Progenitor cell of endocrine pancreas (in vitro differentiated cells): Measurements from ENCODE around the gene SORCS2. TPM values are rescaled to one million over a fixed set of nuclear protein-coding genes. Genes with fewer than 3 reads are reported as not detected.

Experiments used
- DNase-seq: peaks from one replicate; pipeline ENCODE4 v3.0.0; 2021; ENCODE audit warnings: low spot score; ENCODE audit not compliant: unreplicated experiment
- H3K27ac Mint-ChIP-seq: 2 replicates; pipeline ENCODE4 v1.8.0; 2021; ENCODE audit warnings: mild to moderate bottlenecking, moderate library complexity, mixed read lengths
- H3K27me3 Mint-ChIP-seq: 2 replicates; pipeline ENCODE4 v1.8.0; 2021; ENCODE audit warnings: mixed read lengths
- H3K36me3 Mint-ChIP-seq: 2 replicates; pipeline ENCODE4 v1.8.0; 2022; ENCODE audit warnings: mixed read lengths; ENCODE audit not compliant: insufficient read depth
- H3K4me1 Mint-ChIP-seq: 2 replicates; pipeline ENCODE4 v1.8.0; 2021; ENCODE audit warnings: low read depth, mixed read lengths
- H3K4me3 Mint-ChIP-seq: 2 replicates; pipeline ENCODE4 v1.8.0; 2021; ENCODE audit warnings: low read depth, mild to moderate bottlenecking, moderate library complexity, mixed read lengths
- H3K9me3 Mint-ChIP-seq: 2 replicates; pipeline ENCODE4 v1.8.0; 2021; ENCODE audit warnings: low read depth, mixed read lengths
- total RNA-seq: library from RNA; stranded (reverse); gene quantifications from 2 replicates; pipeline ENCODE4 v1.2.1, GENCODE V29; 2021
- TF ChIP-seq, protein P1 (sequence below): fragments of 200-600 bp; sonication (generic); IDR thresholded peaks from one replicate; pipeline ENCODE4 v1.5.0; 2021; ENCODE audit warnings: antibody characterized with exemption, mild to moderate bottlenecking; ENCODE audit not compliant: unreplicated experiment

The SORCS2 gene
- total RNA-seq, 1 donor from 2014 or later: 2.2 TPM

DNA sequence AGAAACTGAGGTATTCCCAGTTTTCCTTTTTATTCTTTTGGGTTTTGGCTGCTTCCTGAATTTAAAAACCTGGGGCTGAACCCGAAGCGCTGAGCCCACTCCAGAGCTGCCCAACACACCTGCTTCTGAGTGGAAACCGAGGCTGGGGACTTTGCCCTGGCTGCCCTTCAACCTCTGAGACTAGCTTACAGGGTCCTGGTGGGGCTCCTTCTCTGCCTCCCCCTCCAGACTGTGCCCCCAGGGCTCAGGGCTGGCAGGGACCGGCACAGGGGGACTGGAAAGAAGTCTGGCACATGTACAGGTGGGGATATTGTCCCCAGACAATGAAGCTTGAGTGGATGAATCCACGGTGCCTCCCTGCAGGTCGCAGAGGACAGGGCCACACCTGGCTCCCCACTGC lies 482.8 kb downstream of the SORCS2 start:
- Mint-ChIP-seq H3K36me3 (peaks cover 8% of the 10 kb centered on the region), H3K27me3 (peaks cover 5% of the 10 kb centered on the region), H3K4me3 (no peak overlapping the region), H3K4me1 (peaks cover 5% of the 10 kb centered on the region), H3K27ac (no peak overlapping the region), H3K9me3 (peaks cover 14% of the 10 kb centered on the region)
- TF ChIP-seq, protein P1, sequence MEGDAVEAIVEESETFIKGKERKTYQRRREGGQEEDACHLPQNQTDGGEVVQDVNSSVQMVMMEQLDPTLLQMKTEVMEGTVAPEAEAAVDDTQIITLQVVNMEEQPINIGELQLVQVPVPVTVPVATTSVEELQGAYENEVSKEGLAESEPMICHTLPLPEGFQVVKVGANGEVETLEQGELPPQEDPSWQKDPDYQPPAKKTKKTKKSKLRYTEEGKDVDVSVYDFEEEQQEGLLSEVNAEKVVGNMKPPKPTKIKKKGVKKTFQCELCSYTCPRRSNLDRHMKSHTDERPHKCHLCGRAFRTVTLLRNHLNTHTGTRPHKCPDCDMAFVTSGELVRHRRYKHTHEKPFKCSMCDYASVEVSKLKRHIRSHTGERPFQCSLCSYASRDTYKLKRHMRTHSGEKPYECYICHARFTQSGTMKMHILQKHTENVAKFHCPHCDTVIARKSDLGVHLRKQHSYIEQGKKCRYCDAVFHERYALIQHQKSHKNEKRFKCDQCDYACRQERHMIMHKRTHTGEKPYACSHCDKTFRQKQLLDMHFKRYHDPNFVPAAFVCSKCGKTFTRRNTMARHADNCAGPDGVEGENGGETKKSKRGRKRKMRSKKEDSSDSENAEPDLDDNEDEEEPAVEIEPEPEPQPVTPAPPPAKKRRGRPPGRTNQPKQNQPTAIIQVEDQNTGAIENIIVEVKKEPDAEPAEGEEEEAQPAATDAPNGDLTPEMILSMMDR: no peak
- no peak for DNase-seq

DNA sequence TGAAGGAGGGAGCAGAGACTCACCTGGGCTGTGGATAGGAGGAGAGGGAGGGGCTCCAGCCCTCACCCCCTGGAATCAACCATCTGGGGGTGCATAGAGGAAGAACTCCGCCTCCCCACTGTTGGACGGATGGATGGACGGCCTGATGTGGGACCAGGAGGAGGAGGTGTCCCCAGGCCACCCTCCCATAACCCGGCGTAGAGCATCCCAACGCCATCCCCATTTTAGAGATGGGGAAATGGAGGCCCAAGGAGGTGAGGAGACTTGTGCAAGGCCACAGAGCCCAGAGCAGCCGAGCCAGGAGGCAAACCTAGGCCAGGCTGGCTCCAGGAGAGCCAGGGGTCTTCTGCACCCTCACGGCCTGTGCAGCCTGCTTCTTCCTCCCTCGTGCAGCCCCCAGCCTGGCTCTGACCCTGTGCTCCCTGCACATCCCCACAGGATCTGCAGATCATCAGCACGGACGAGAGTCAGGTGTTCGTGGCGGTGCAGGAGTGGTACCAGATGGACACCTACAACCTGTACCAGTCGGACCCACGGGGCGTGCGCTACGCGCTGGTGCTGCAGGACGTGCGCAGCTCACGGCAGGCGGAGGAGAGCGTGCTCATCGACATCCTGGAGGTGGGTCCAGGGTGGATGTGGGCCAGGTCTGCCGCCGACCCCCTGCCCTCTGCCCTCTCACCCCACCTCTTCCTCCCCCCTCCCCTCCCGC lies 483.4 kb downstream of the SORCS2 start:
- no peak for DNase-seq
- no peak overlapping the region for H3K4me3 Mint-ChIP-seq
- H3K9me3 Mint-ChIP-seq: peaks cover 12% of the 10 kb centered on the region
- H3K27ac Mint-ChIP-seq: no peak overlapping the region
- peaks cover 5% of the 10 kb centered on the region for H3K4me1 Mint-ChIP-seq
- TF ChIP-seq, protein P1: no peak
- H3K27me3 Mint-ChIP-seq: peaks cover 6% of the 10 kb centered on the region
- H3K36me3 Mint-ChIP-seq: peaks cover 7% of the 10 kb centered on the region

DNA sequence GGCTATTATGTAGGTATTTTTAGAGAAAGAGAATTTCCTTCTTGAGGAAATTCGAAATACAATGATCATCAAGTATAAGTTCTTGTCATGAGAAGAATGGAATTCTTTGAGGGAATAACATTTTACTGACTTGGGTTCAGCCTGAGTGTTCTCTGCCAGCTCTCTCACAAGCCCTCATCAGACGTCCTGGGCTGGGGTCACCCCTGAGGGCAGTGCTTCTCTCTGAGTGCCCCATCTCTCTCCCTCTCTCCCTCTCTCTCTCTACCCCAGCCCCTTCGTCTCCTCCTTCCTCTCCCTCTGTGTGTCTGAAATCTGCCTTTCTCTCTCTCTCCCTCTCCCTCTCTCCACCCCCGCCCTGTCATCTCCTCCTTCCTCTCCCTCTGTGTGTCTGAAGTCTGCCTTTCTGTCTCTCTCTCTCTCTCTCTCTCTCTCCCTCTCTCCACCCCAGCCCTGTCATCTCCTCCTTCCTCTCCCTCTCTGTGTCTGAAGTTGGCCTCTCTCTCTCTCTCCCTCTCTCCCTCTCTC lies 484.1 kb downstream of the SORCS2 start:
- Mint-ChIP-seq H3K27ac (no peak overlapping the region), H3K4me3 (no peak overlapping the region), H3K4me1 (peaks cover 5% of the 10 kb centered on the region), H3K27me3 (peaks cover 12% of the 10 kb centered on the region), H3K9me3 (peaks cover 10% of the 10 kb centered on the region), H3K36me3 (peaks cover 3% of the 10 kb centered on the region)
- TF ChIP-seq, protein P1: no peak
- DNase-seq: no peak

DNA sequence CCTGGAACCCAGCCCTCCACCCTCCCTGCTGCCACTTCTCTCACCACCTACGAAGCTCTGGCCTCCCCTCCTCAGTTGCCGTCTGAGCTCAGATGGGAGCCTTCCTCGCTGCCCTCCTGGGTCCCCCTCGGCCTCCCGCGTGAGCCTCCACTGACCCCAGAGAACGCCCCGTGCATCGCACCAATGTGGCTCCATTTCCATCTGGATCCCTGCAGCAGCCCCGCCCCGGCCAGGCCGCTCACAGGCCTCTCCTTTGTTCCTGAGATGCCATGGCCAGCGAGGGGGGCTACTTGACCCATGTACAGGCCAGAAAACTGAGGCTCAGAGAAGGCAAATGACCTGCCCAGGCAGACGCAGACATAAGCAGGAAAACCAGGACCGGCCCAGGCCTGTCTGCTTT lies 484.7 kb downstream of the SORCS2 start:
- Mint-ChIP-seq H3K4me1 (peaks cover 5% of the 10 kb centered on the region), H3K27me3 (peaks cover 12% of the 10 kb centered on the region), H3K9me3 (peaks cover 8% of the 10 kb centered on the region), H3K27ac (no peak overlapping the region), H3K4me3 (no peak overlapping the region), H3K36me3 (peaks cover 2% of the 10 kb centered on the region)
- no peak for DNase-seq
- TF ChIP-seq, protein P1: no peak

DNA sequence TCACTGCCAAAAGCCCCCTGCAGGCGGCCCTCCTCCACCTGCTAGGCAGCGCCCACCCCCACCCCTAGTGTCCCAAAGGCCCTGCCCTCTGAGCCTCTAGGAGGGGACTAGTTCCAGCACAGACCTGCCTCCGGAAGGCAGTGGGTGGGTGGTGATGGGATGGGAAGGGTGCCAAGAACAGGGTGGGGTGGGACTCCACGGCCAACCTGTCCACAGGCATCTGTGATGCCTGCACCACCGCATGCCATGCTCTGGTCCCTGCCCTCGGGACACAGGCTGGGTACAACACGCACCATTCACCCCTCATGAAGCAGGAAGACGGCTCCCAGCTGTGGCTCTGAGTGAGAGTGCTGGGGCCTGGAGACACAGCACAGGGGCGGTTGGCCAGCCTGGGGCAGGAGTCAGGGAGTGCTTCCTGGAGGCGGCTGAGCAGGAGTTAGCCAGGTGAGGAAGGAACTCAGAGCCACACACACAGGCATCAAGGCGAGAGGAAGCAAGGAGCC lies 485.5 kb downstream of the SORCS2 start:
- peaks cover under 1% of the 10 kb centered on the region for H3K36me3 Mint-ChIP-seq
- peaks cover 14% of the 10 kb centered on the region for H3K27me3 Mint-ChIP-seq
- H3K4me1 Mint-ChIP-seq: peaks cover 5% of the 10 kb centered on the region
- no peak for DNase-seq
- TF ChIP-seq, protein P1: no peak
- H3K4me3 Mint-ChIP-seq: no peak overlapping the region
- peaks cover 8% of the 10 kb centered on the region for H3K9me3 Mint-ChIP-seq
- no peak overlapping the region for H3K27ac Mint-ChIP-seq
